HuH-7 (cell line): Measurements from ENCODE around the gene ADORA2A.
"Not testable (repeated sequence)": the region's sequence is repeated elsewhere in the genome, so short reads cannot be mapped to it uniquely, and the experiment has no call there.

ENCODE experiments used
- DNase-seq: peaks from one replicate; pipeline ENCODE4 v3.0.0; 2011; ENCODE audit warnings: low spot score

The ADORA2A gene

GRCh38 chr22:24489011-24489410 is 61.6 kb downstream of the ADORA2A start:
- no peak for DNase-seq

GRCh38 chr22:24489434-24489833 is 62.0 kb downstream of the ADORA2A start:
- not testable (repeated sequence) for DNase-seq
